GM18498 (cell line): ENCODE data around the gene BIRC5.

ENCODE experiments used
- ATAC-seq: cut with Tn5 transposase; IDR thresholded peaks from one replicate; pipeline ENCODE4 v1.9.1; 2021; ENCODE audit warnings: mild to moderate bottlenecking, moderate library complexity; ENCODE audit not compliant: unreplicated experiment

BIRC5 gene

GRCh38 chr17:78255029-78255656, 41.1 kb downstream of the BIRC5 start:
- ATAC-seq, result no peak

GRCh38 chr17:78255953-78256706, 42.1 kb downstream of the BIRC5 start:
- no peak for ATAC-seq

- ATAC-seq, result no peak
Observed at GRCh38 chr17:78256707-78257591, 42.9 kb downstream of the BIRC5 start.

- no peak for ATAC-seq
Observed at GRCh38 chr17:78257810-78258322, 43.8 kb downstream of the BIRC5 start.

- no peak for ATAC-seq
Observed at GRCh38 chr17:78258323-78259191, 44.5 kb downstream of the BIRC5 start.

GRCh38 chr17:78259192-78259554, 45.1 kb downstream of the BIRC5 start:
- no peak for ATAC-seq

GRCh38 chr17:78263063-78263735, 49.1 kb downstream of the BIRC5 start:
- ATAC-seq, result no peak

GRCh38 chr17:78263736-78264340, 49.8 kb downstream of the BIRC5 start:
- no peak for ATAC-seq

- ATAC-seq, result no peak
Observed at GRCh38 chr17:78264590-78264989, 50.5 kb downstream of the BIRC5 start.

GRCh38 chr17:78265121-78265520, 51.1 kb downstream of the BIRC5 start:
- no peak for ATAC-seq

GRCh38 chr17:78266231-78266631, 52.2 kb downstream of the BIRC5 start:
- ATAC-seq, result no peak

- ATAC-seq, result no peak
Observed at GRCh38 chr17:78266771-78267170, 52.7 kb downstream of the BIRC5 start.

- no peak for ATAC-seq
Observed at GRCh38 chr17:78267253-78268073, 53.4 kb downstream of the BIRC5 start.

- no peak for ATAC-seq
Observed at GRCh38 chr17:78268191-78268874, 54.3 kb downstream of the BIRC5 start.

GRCh38 chr17:78268951-78269905, 55.2 kb downstream of the BIRC5 start:
- ATAC-seq, result no peak

GRCh38 chr17:78269955-78270381, 55.9 kb downstream of the BIRC5 start:
- no peak for ATAC-seq
